BJ (cell line): Measurements from ENCODE around the gene HBEGF. TPM values are rescaled to one million over a fixed set of nuclear protein-coding genes. Genes with fewer than 3 reads are reported as not detected.

Experiments
- CTCF ChIA-PET: fragments of 350-600 bp; formaldehyde crosslinking; extraction: SDS; loops from one replicate; lab custom pipeline; 2021; ENCODE audit warnings: antibody characterized with exemption, inconsistent platforms; lab: Yijun Ruan, JAX
- POLR2A ChIA-PET: fragments of 300-600 bp; sonication (Branson Sonifier 250); formaldehyde crosslinking; extraction: SDS; loops from one replicate; lab custom pipeline; 2021; ENCODE audit warnings: antibody characterized with exemption; lab: Charles Lee
- DNase-seq: peaks from one replicate; pipeline ENCODE4 v3.0.0-alpha.2; 2011; ENCODE audit warnings: low read depth
- H3K27me3 ChIP-seq: 2 replicates; pipeline ENCODE4 v1.6.0; 2011; ENCODE audit warnings: low read length; ENCODE audit not compliant: control insufficient read depth, insufficient read depth
- H3K36me3 ChIP-seq: 2 replicates; pipeline ENCODE4 v1.5.1; 2011; ENCODE audit warnings: low read length; ENCODE audit not compliant: control insufficient read depth, insufficient read depth
- H3K4me3 ChIP-seq: 2 replicates; pipeline ENCODE4 v1.5.1; 2011; ENCODE audit warnings: low read depth, mild to moderate bottlenecking, control low read depth, low read length
- CTCF ChIP-seq: IDR thresholded peaks from 2 replicates; pipeline ENCODE4 v1.5.1; 2011; ENCODE audit warnings: low read depth, mild to moderate bottlenecking, control low read depth, inconsistent platforms, low read length, moderate library complexity; ENCODE audit not compliant: insufficient read depth
- polyA plus RNA-seq: library from polyadenylated mRNA; depleted of rRNA; stranded (reverse); fragments of >200 nt; gene quantifications from 2 replicates; pipeline ENCODE4 v1.2.3, GENCODE V29; 2011

HBEGF gene
- polyA plus RNA-seq, 1 experiment, result 3.1 TPM

GRCh38 chr5:140357726-140358093 is 11.3 kb upstream of the HBEGF start:
- POLR2A ChIA-PET, result no interaction called here
- no peaks in the 10 kb centered on the region for H3K27me3 ChIP-seq
- H3K36me3 ChIP-seq, result no peaks in the 10 kb centered on the region
- peak; percentile 41 for DNase-seq
- CTCF ChIA-PET, result interaction anchor here (1.0 to 11.3 kb wide), 3 partner anchors 11 to 116 kb away, joined by 4 to 230 read pairs (median 28); partner anchors contain the start of gene HBEGF
- TF ChIP-seq CTCF, result peak; percentile 95
- H3K4me3 ChIP-seq, result no peak overlapping the region

GRCh38 chr5:140356853-140357725 is 10.7 kb upstream of the HBEGF start:
- Histone ChIP-seq H3K27me3 (no peaks in the 10 kb centered on the region), H3K4me3 (no peak overlapping the region), H3K36me3 (no peaks in the 10 kb centered on the region)
- CTCF ChIA-PET, result interaction anchor here (0.9 to 22.9 kb wide), 3 partner anchors 21 to 110 kb away, joined by 3 to 813 read pairs (median 3); no protein-coding TSS in a partner anchor
- no peak for TF ChIP-seq CTCF
- DNase-seq, result no peak
- POLR2A ChIA-PET, result no interaction called here

- Histone ChIP-seq H3K4me3 (no peak overlapping the region), H3K27me3 (no peaks in the 10 kb centered on the region), H3K36me3 (no peaks in the 10 kb centered on the region)
- TF ChIP-seq CTCF, result no peak
- ChIA-PET POLR2A (no interaction called here), CTCF (interaction anchor here (0.9 to 22.9 kb wide), 7 partner anchors 8 to 132 kb away, joined by 3 to 813 read pairs (median 4); partner anchors contain the start of gene HBEGF)
- no peak for DNase-seq
These were observed 9.1 kb upstream of the HBEGF start for GRCh38 chr5:140355546-140355945.

- ChIA-PET POLR2A (no interaction called here), CTCF (interaction anchor here (0.6 to 22.9 kb wide), 22 partner anchors 9 to 560 kb away, joined by 3 to 813 read pairs (median 5); partner anchors contain the start of genes ANKHD1, SLC4A9 and WDR55)
- TF ChIP-seq CTCF, result peak; percentile 80
- no peak overlapping the region for H3K4me3 ChIP-seq
- no peaks in the 10 kb centered on the region for H3K27me3 ChIP-seq
- H3K36me3 ChIP-seq, result no peaks in the 10 kb centered on the region
- DNase-seq, result no peak
These were observed 5.4 kb upstream of the HBEGF start for GRCh38 chr5:140351609-140352334.

GRCh38 chr5:140349244-140349643 is 2.8 kb upstream of the HBEGF start:
- DNase-seq, result no peak
- ChIA-PET POLR2A (no interaction called here), CTCF (interaction anchor here (0.6 to 22.9 kb wide), 8 partner anchors 10 to 355 kb away, joined by 3 to 813 read pairs (median 4); no protein-coding TSS in a partner anchor)
- no peaks in the 10 kb centered on the region for H3K27me3 ChIP-seq
- no peak overlapping the region for H3K4me3 ChIP-seq
- no peak for TF ChIP-seq CTCF
- H3K36me3 ChIP-seq, result no peaks in the 10 kb centered on the region
